ENCODE results near the gene KCNAB1.

DNA sequence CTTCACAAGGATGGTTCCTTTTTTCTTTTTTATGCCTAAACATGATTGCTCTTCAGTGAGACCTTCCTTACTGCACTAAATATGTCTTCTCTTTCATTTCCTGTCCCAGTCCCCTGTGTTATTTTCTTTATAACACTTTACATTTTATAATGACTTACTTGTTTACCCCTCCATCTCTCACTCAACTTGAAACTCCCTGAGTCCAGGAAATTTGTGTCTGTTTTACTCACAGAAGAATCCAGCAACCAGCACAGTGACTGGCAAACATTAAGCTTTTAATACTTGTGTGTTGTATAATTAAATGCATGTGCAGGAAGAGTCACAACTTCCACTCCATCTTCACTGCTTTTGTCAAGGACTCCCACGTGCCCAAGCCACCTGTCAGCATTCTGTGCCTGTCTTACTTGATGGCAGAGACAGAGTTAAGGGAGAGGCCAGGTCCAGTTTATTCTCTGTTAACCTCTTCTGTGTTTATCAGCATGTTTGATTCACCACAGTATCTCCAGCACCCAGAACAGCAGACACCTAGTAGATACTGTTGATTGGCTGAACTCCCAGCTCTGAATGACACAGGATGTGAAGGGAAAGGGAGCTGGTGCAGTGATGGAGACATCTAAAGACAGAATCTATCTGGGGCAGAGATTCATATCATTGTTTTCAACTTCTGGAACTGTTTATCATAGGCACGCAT lies 391.8 kb downstream of the KCNAB1 start:
- TF ChIP-seq, protein P1, sequence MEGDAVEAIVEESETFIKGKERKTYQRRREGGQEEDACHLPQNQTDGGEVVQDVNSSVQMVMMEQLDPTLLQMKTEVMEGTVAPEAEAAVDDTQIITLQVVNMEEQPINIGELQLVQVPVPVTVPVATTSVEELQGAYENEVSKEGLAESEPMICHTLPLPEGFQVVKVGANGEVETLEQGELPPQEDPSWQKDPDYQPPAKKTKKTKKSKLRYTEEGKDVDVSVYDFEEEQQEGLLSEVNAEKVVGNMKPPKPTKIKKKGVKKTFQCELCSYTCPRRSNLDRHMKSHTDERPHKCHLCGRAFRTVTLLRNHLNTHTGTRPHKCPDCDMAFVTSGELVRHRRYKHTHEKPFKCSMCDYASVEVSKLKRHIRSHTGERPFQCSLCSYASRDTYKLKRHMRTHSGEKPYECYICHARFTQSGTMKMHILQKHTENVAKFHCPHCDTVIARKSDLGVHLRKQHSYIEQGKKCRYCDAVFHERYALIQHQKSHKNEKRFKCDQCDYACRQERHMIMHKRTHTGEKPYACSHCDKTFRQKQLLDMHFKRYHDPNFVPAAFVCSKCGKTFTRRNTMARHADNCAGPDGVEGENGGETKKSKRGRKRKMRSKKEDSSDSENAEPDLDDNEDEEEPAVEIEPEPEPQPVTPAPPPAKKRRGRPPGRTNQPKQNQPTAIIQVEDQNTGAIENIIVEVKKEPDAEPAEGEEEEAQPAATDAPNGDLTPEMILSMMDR (conservative IDR thresholded peaks at IDR 0.05): no peak
- no peak for TF ChIP-seq EZH2 (IDR thresholded peaks at IDR 0.05; ENCODE audit: low read depth)

Measured in PC-9 (cell line).